Omental fat pad (tissue), 4 donors: Measurements from ENCODE around the gene HVCN1. TPM values are rescaled to one million over a fixed set of nuclear protein-coding genes. Genes with fewer than 3 reads are reported as not detected.
"Not testable (repeated sequence)": the region's sequence is repeated elsewhere in the genome, so short reads cannot be mapped to it uniquely, and the experiment has no call there.

Source experiments
- ATAC-seq: fragments of 150-250 bp; one replicate; pipeline ENCODE4 v1.9.1; 2016; ENCODE audit warnings: mild to moderate bottlenecking, moderate library complexity; ENCODE audit not compliant: low FRiP score
- DNase-seq: peaks from one replicate; pipeline ENCODE4 v3.0.0-alpha.2; 2019; ENCODE audit warnings: low spot score
- CTCF ChIP-seq, 3 donors: fragments of 450-650 bp; IDR thresholded peaks; one replicate each; pipeline ENCODE4 v1.5.1; 2016 to 2017; ENCODE audit warnings: antibody characterized with exemption in 3 of 3, mild to moderate bottlenecking in 3 of 3, moderate library complexity in 2 of 3
- total RNA-seq, 4 donors: library from RNA; depleted of rRNA; stranded (reverse); fragments of >200 nt; gene quantifications; one replicate each; pipeline ENCODE4 v1.1.0, GENCODE V29; 2016

HVCN1 gene
- total RNA-seq, 4 donors from 2014 or later: 10.9 to 15.6 (median 12.2) TPM

- DNase-seq (no peak), ATAC-seq (no peak)
- TF ChIP-seq CTCF (IDR thresholded peaks at IDR 0.05): no peak
Measured at GRCh38 chr12:110728628-110729027, 39.7 kb upstream of the HVCN1 start.

GRCh38 chr12:110726708-110727369, 37.9 kb upstream of the HVCN1 start:
- DNase-seq: no peak
- ATAC-seq: no peak
- TF ChIP-seq CTCF (IDR thresholded peaks at IDR 0.05): no peak

- no peak for DNase-seq
- TF ChIP-seq CTCF (IDR thresholded peaks at IDR 0.05): no peak
- ATAC-seq: no peak
Measured at GRCh38 chr12:110726028-110726427, 37.1 kb upstream of the HVCN1 start.

GRCh38 chr12:110725267-110725666, 36.4 kb upstream of the HVCN1 start:
- no peak for DNase-seq
- TF ChIP-seq CTCF (IDR thresholded peaks at IDR 0.05): no peak
- no peak for ATAC-seq

DNA sequence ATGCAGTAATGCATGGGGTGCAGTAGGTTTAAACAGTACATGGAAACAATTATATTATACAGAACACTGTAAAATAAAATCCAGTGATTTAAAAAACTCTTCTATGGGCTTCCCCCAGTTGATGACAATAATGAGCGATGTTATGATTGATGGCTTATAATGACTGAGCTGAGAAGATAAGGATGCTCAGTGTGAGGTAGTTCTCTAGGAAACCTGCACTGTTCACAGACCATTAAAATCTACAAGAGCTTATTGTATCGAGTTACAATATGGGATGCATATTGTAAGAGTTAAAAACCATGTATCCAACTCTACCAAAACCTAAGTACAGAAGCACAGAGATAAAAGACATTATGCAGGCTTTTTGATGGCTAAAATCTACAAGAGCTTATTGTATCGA, 34.0 kb upstream of the HVCN1 start:
- DNase-seq, ATAC-seq: not testable (repeated sequence)

DNA sequence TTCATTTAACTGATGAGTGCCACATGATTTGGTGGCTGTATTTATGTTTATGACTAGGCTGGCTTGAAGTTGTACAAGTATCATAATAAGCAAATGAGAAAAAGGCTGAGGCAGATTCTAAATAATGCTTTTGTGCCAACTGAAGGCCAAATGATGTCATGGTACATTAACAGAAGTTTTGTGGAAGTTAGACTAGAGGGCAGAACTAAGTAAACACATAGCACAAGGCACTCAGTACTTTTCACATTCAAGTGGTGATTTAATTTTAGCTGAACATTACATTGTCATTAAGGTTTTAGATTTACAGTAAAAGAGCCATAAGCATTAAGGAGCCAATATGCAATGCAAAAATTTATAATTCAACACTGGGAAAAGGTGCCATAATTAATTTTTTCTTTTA, 32.7 kb upstream of the HVCN1 start:
- TF ChIP-seq CTCF (IDR thresholded peaks at IDR 0.05): no peak
- DNase-seq (no peak), ATAC-seq (no peak)

- DNase-seq (no peak), ATAC-seq (no peak)
- TF ChIP-seq CTCF (IDR thresholded peaks at IDR 0.05): no peak
Measured at GRCh38 chr12:110720516-110720915, 31.6 kb upstream of the HVCN1 start.
